Heart right ventricle (tissue), 16 donors: ENCODE measurements around the gene MYO7B. TPM values are rescaled to one million over a fixed set of nuclear protein-coding genes. Genes with fewer than 3 reads are reported as not detected.

Experiments used
- ATAC-seq, 8 donors: fragments of 200-7000 bp; cut with Tn5 transposase; one replicate each; pipeline ENCODE4 v1.9.1; 2020; ENCODE audit warnings: mild to moderate bottlenecking in 8 of 8, moderate library complexity in 8 of 8, moderate number of reproducible peaks in 1 of 8
- DNase-seq, 2 donors: peaks; one replicate each; pipeline ENCODE4 v3.0.0-alpha.2; 2020
- H3K27ac ChIP-seq, 10 donors: fragments of 200-600 bp; sonication (generic) in 2 of 10; one replicate each; pipeline versions ENCODE4 v1.5.0 to v1.8.0; 2020 to 2022; ENCODE audit warnings: mild to moderate bottlenecking in 3 of 10
- H3K27me3 ChIP-seq, 7 donors: fragments of 200-600 bp; one replicate each; pipeline ENCODE4 v1.8.0; 2021 to 2022; ENCODE audit warnings: mild to moderate bottlenecking in 2 of 7
- H3K36me3 ChIP-seq, 9 donors: fragments of 200-600 bp; sonication (generic) in 1 of 9; one replicate each; pipeline versions ENCODE4 v1.5.0 to v1.8.0; 2020 to 2022; ENCODE audit warnings: mild to moderate bottlenecking in 2 of 9
- H3K4me1 ChIP-seq, 9 donors: fragments of 200-600 bp; sonication (generic) in 1 of 9; one replicate each; pipeline versions ENCODE4 v1.5.0 to v1.8.0; 2020 to 2022; ENCODE audit warnings: mild to moderate bottlenecking in 4 of 9
- H3K4me3 ChIP-seq, 10 donors: fragments of 200-600 bp; sonication (generic) in 2 of 10; one replicate each; pipeline versions ENCODE4 v1.5.0 to v1.8.0; 2020 to 2022; ENCODE audit warnings: mild to moderate bottlenecking in 7 of 10, moderate library complexity in 2 of 10
- H3K9me3 ChIP-seq, 11 donors: fragments of 200-600 bp in 10 of 11; sonication (generic) in 2 of 11; one replicate each; pipeline versions ENCODE4 v1.5.0 to v1.8.0; 2013 to 2022; ENCODE audit warnings: mild to moderate bottlenecking in 2 of 11, control low read depth in 1 of 11, moderate library complexity in 1 of 11
- CTCF ChIP-seq, 9 donors: fragments of 200-600 bp; sonication (generic) in 2 of 9; IDR thresholded peaks; one replicate each; pipeline versions ENCODE4 v1.5.0 to v1.8.0; 2021 to 2022; ENCODE audit warnings: antibody characterized with exemption in 9 of 9, mild to moderate bottlenecking in 5 of 9, moderate library complexity in 1 of 9
- WGBS, 2 donors: extraction: QIAGEN DNeasy Blood & Tissue Kit; methylation state at CpG; one replicate each; pipeline ENCODE4 v1.1.7; 2013; ENCODE audit warnings: inconsistent platforms in 1 of 2; 5-methylcytosine and 5-hydroxymethylcytosine counted together
- intact Hi-C, 10 donors: fragments of 100-400 bp; cut with DNase I; formaldehyde crosslinking; loops; one replicate each; pipeline versions ENCODE4 v1.11.1 to v1.14.2; 2022
- polyA plus RNA-seq, 2 donors: library from polyadenylated mRNA; stranded (reverse); fragments of 200-250 nt; gene quantifications; one replicate each; pipeline ENCODE4 v1.2.3, GENCODE V29; 2013
- total RNA-seq, 10 donors: library from RNA; stranded (reverse); fragmentation: NEBNext Ultra II Directional in 3 of 10; extraction: Animal tissue kit (Norgen Biotek cat#: 25700) in 3 of 10; gene quantifications; one replicate each; pipeline versions ENCODE4 v1.2.1 to v1.2.4, GENCODE V29; 2021 to 2023
- donor health status: Arrhythmogenic right ventricular cardiomyopathy.
- donor health status: ischemic (EF 13 %, LVEDD 7.1; RV severe dilation, severe dysfunction).
- donor health status: healthy with polysubstance abuse.
- donor health status: DM: no; HTN: yes; CAD: no.
- donor health status: DM: no; HTN: no; CAD: no.
- donor health status: ischemic (EF 25% LVEDD 6.9; RV normal size, moderate dysfunction).
- donor health status: ischemic (EF 25% LVEDD 5.7; RV mildly dilated, moderate dysfunction).
- donor health status: healthy.
- donor health status: DM: yes; HTN: yes; CAD: no.
- donor health status: Ischemic cardiomyopathy.
- donor health status: ischemic (EF 35%, LVEDD 5.7; RV mildly dilated, moderate dysfunction).
- donor health status: nonischemic (EF 11% LVEDD 7.7; RV severe dilation, severe dysfunction).
- donor health status: DM: yes; HTN: yes; CAD: no.
- donor health status: PGD.
- donor health status: ischemic (EF 29% LVEDD 5.4; RV normal size, mild dysfunction).
- donor health status: nonischemic (EF 23%, LVEDD 6.1; RV moderate dilation, normal function).

The MYO7B gene
- total and polyA plus RNA-seq, 12 donors, result 0.42 to 2.3 (median 0.90) TPM

GRCh38 chr2:127638361-127639110, 103.1 kb downstream of the MYO7B start:
- peaks cover 27 to 99% (median 61%) of the 10 kb centered on the region in 9 donors for H3K4me1 ChIP-seq
- intact Hi-C loops, result loop anchor here in 2 of 10 donors (5.0 to 10.0 kb wide), 2 partner anchors 39 to 56 kb away; partner anchors contain the start of gene LIMS2 (in 1 of the 2)
- peak in 6 of 8 donors; percentile 4 to 38 (median 14) for ATAC-seq
- H3K27me3 ChIP-seq, result no peaks in the 10 kb centered on the region
- TF ChIP-seq CTCF (IDR thresholded peaks at IDR 0.05), result no peak
- H3K36me3 ChIP-seq, result peaks cover 0 to 58% (median 4%) of the 10 kb centered on the region in 9 donors
- DNase-seq, result peak in 1 of 2 donors; percentile 49
- 61 to 69% methylated on average over 23 of the region's 23 CpGs for WGBS, 2 donors
- H3K9me3 ChIP-seq, result no peaks in the 10 kb centered on the region
- H3K4me3 ChIP-seq, result no peak overlapping the region
- peak overlapping the region; percentile 65 to 95 (median 88) for H3K27ac ChIP-seq

GRCh38 chr2:127639111-127639474, 103.6 kb downstream of the MYO7B start:
- peaks cover 28 to 99% (median 61%) of the 10 kb centered on the region in 9 donors for H3K4me1 ChIP-seq
- WGBS, 2 donors, result 92 to 94% methylated on average over 13 of the region's 13 CpGs

GRCh38 chr2:127640082-127641072, 104.9 kb downstream of the MYO7B start:
- TF ChIP-seq CTCF (IDR thresholded peaks at IDR 0.05), result peak in 7 of 9 donors; percentile 12 to 51 (median 28)
- DNase-seq (peak in 1 of 2 donors; percentile 13), ATAC-seq (no peak)
- no peaks in the 10 kb centered on the region for H3K27me3 ChIP-seq
- peaks cover 28 to 98% (median 61%) of the 10 kb centered on the region in 9 donors for H3K4me1 ChIP-seq
- peaks cover 0 to 76% (median 4%) of the 10 kb centered on the region in 9 donors for H3K36me3 ChIP-seq
- H3K9me3 ChIP-seq, result no peaks in the 10 kb centered on the region
- intact Hi-C loops, result loop anchor here in 4 of 10 donors (5.0 to 10.0 kb wide), 4 partner anchors 37 to 116 kb away; partner anchors contain the start of genes IWS1 (in 1 of the 4) and LIMS2 (in 1 of the 4)
- 75 to 79% methylated on average over 25 of the region's 25 CpGs for WGBS, 2 donors
- no peak overlapping the region for H3K4me3 ChIP-seq
- H3K27ac ChIP-seq, result peak overlapping the region in 9 of 10 donors; percentile 69 to 95 (median 89)

More at GRCh38 chr2:127639111-127639474, 103.6 kb downstream of the MYO7B start:
- DNase-seq (peak in 1 of 2 donors; percentile 11), ATAC-seq (no peak)
- no peaks in the 10 kb centered on the region for H3K27me3 ChIP-seq
- no peak overlapping the region for H3K4me3 ChIP-seq
- H3K9me3 ChIP-seq, result no peaks in the 10 kb centered on the region
- no peak for TF ChIP-seq CTCF (IDR thresholded peaks at IDR 0.05)
- peaks cover 0 to 64% (median 4%) of the 10 kb centered on the region in 9 donors for H3K36me3 ChIP-seq
- intact Hi-C loops, result loop anchor here in 2 of 10 donors (5.0 to 10.0 kb wide), 2 partner anchors 38 to 56 kb away; partner anchors contain the start of gene LIMS2 (in 1 of the 2)
- peak overlapping the region; percentile 65 to 95 (median 88) for H3K27ac ChIP-seq
